ENCODE results near the gene CUL4A. TPM values are rescaled to one million over a fixed set of nuclear protein-coding genes. Genes with fewer than 3 reads are reported as not detected.

CUL4A gene
- total and polyA plus RNA-seq, 8 donors: 48.0 to 98.0 (median 87.5) TPM

DNA sequence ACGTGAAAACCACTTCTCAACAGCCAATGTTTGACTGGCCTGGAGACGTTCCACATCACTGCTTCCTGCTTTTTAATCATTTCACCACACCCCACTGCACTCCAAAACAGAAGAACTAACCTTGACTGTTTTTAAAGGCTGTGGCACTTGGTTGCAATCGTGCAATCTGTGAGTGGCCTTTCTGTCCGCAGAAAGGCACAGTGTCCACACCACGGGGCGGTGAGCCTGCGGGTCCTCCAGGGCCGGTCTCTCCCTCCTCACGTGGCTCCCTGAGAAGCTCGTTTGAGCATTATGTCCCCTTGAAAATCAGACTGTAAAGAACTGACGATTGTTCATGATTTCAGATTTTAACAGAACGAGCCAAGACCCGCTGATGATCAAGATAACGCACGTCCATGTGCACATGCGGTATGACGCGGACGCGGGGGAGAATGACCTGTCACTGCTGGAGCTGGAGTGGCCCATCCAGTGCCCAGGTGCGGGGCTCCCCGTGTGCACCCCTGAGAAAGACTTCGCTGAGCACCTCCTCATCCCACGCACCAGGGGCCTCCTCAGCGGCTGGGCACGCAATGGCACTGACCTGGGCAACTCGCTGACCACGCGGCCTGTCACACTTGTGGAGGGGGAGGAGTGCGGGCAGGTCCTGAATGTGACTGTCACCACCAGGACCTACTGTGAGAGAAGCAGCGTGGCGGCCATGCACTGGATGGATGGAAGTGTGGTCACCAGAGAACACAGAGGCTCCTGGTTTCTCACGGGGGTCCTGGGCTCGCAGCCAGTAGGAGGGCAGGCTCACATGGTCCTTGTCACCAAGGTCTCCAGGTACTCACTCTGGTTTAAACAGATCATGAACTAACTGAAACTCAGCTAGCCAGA, 37.9 kb upstream of the CUL4A start:
- no peak overlapping the region for H3K27ac ChIP-seq
- H3K4me1 ChIP-seq: no peaks in the 10 kb centered on the region
- H3K27me3 ChIP-seq: no peaks in the 10 kb centered on the region
- no peak for DNase-seq
- no peak for TF ChIP-seq CTCF (IDR thresholded peaks at IDR 0.05)
- intact Hi-C loops (cut with DNase I): no loop called here
- no peak overlapping the region for H3K4me3 ChIP-seq
- no peak for ATAC-seq
- no peaks in the 10 kb centered on the region for H3K9me3 ChIP-seq
- peaks cover 0 to 70% of the 10 kb centered on the region in 2 donors for H3K36me3 ChIP-seq

DNA sequence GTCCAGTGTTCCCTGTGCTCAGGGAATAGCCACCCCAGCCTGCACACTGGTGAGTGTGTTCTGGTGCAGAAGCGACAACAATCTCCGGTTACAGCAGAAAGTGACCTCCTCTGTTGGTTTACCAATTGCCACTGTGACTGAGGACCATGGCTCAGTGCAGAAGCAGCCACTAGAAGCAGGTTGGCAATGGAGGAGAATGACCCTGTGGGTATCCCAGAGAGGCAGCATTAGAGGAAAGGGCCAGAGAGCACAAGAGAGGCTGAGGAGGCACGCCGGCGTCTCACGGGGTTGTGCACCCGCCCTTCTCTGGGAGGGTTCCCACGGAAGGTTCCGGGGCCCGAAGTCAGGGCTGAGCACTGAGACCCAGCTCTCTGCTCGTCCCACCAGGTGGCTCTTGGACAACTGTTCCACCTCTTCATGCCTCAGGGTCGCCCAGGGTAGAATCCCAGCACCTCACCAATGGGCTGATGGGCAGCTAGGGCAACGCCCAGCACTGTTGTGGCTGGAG, 36.9 kb upstream of the CUL4A start:
- Histone ChIP-seq H3K9me3 (no peaks in the 10 kb centered on the region), H3K27me3 (no peaks in the 10 kb centered on the region), H3K36me3 (peaks cover 0 to 80% of the 10 kb centered on the region in 2 donors), H3K4me1 (no peaks in the 10 kb centered on the region), H3K4me3 (no peak overlapping the region), H3K27ac (no peak overlapping the region)
- DNase-seq (no peak), ATAC-seq (no peak)
- intact Hi-C loops (cut with DNase I): no loop called here
- no peak for TF ChIP-seq CTCF (IDR thresholded peaks at IDR 0.05)

DNA sequence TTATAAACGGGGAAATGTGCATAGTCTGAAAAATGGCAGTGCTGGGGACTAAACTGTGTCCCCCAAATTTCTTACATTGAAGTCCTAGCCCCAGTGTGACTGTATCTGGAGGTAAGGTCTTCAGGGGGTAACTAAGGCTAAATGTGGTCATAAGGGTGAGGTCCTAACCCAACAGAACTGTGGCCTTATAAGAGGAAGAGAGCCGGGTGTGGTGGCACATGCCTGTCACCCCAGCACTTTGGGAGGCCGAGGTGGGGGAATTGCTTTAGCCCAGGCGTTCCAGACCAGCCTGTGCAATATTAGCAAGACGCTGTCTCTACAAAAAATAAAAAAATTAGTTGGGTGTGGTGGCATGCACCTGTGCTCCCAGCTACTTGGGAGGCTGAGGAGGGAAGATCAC, 33.1 kb upstream of the CUL4A start:
- Histone ChIP-seq H3K36me3 (peaks cover 0 to 94% of the 10 kb centered on the region in 2 donors), H3K4me3 (no peak overlapping the region), H3K9me3 (no peaks in the 10 kb centered on the region), H3K27me3 (no peaks in the 10 kb centered on the region), H3K27ac (peak overlapping the region in 1 of 2 donors; percentile 69), H3K4me1 (no peaks in the 10 kb centered on the region)
- peak in 2 of 4 donors; percentile 74 to 84 for DNase-seq
- intact Hi-C loops (cut with DNase I): no loop called here
- peak; percentile 75 for ATAC-seq
- TF ChIP-seq CTCF (IDR thresholded peaks at IDR 0.05): no peak

- Histone ChIP-seq H3K4me3 (no peak overlapping the region), H3K27me3 (no peaks in the 10 kb centered on the region), H3K27ac (peak overlapping the region in 1 of 2 donors; percentile 69), H3K36me3 (peaks cover 0 to 92% of the 10 kb centered on the region in 2 donors), H3K4me1 (no peaks in the 10 kb centered on the region), H3K9me3 (no peaks in the 10 kb centered on the region)
- intact Hi-C loops (cut with DNase I): no loop called here
- DNase-seq: no peak
- no peak for ATAC-seq
- no peak for TF ChIP-seq CTCF (IDR thresholded peaks at IDR 0.05)
These were observed 32.6 kb upstream of the CUL4A start for GRCh38 chr13:113176822-113177221.

GRCh38 chr13:113178070-113178895, 31.1 kb upstream of the CUL4A start:
- no peak for ATAC-seq
- peaks cover 0 to 91% of the 10 kb centered on the region in 2 donors for H3K36me3 ChIP-seq
- DNase-seq: no peak
- H3K4me1 ChIP-seq: no peaks in the 10 kb centered on the region
- no peak overlapping the region for H3K4me3 ChIP-seq
- no peak for TF ChIP-seq CTCF (IDR thresholded peaks at IDR 0.05)
- no peak overlapping the region for H3K27ac ChIP-seq
- H3K27me3 ChIP-seq: no peaks in the 10 kb centered on the region
- H3K9me3 ChIP-seq: no peaks in the 10 kb centered on the region
- intact Hi-C loops (cut with DNase I): no loop called here
